GM12892 (cell line): Measurements from ENCODE around the gene ZDHHC21.

ENCODE experiments used
- DNase-seq: peaks from one replicate; pipeline ENCODE4 v3.0.0; 2011; ENCODE audit not compliant: insufficient read length
- FAIRE-seq: peaks from 2 replicates; lab custom pipeline; 2011; peaks lifted over from hg19 to GRCh38; lab: Jason Lieb, UNC
- POLR2A ChIP-seq: IDR thresholded peaks from 2 replicates; pipeline ENCODE4 v1.6.1; 2011; ENCODE audit warnings: low read depth, low read length, control low read depth
- POLR2AphosphoS5 ChIP-seq: IDR thresholded peaks from 2 replicates; pipeline ENCODE4 v1.6.1; 2011; ENCODE audit warnings: low read depth, low read length, control low read depth
- TAF1 ChIP-seq: IDR thresholded peaks from 2 replicates; pipeline ENCODE4 v1.6.1; 2011; ENCODE audit warnings: low read depth, mild to moderate bottlenecking, control low read depth, low read length, borderline replicate concordance

ZDHHC21 gene

GRCh38 chr9:14640967-14641366 is 52.3 kb downstream of the ZDHHC21 start:
- no peak for FAIRE-seq
- DNase-seq = no peak
- TF ChIP-seq TAF1 = no peak
- TF ChIP-seq POLR2A = no peak
- no peak for TF ChIP-seq POLR2AphosphoS5

GRCh38 chr9:14640294-14640693 is 52.9 kb downstream of the ZDHHC21 start:
- DNase-seq (no peak), FAIRE-seq (no peak)
- TF ChIP-seq POLR2A (no peak), TAF1 (no peak), POLR2AphosphoS5 (no peak)

GRCh38 chr9:14633906-14634565 is 59.2 kb downstream of the ZDHHC21 start:
- FAIRE-seq (no peak), DNase-seq (no peak)
- TF ChIP-seq TAF1 = no peak

- TF ChIP-seq TAF1 (no peak), POLR2A (no peak), POLR2AphosphoS5 (no peak)
- DNase-seq (no peak), FAIRE-seq (no peak)
Observed at GRCh38 chr9:14633148-14633547, 60.1 kb downstream of the ZDHHC21 start.

- DNase-seq (no peak), FAIRE-seq (no peak)
- TF ChIP-seq POLR2A = no peak
- no peak for TF ChIP-seq POLR2AphosphoS5
- TF ChIP-seq TAF1 = no peak
Observed at GRCh38 chr9:14627513-14627912, 65.7 kb downstream of the ZDHHC21 start.

- FAIRE-seq (no peak), DNase-seq (no peak)
- no peak for TF ChIP-seq POLR2AphosphoS5
- TF ChIP-seq TAF1 = no peak
- TF ChIP-seq POLR2A = no peak
Observed at GRCh38 chr9:14618836-14619420, 74.3 kb downstream of the ZDHHC21 start.

GRCh38 chr9:14616188-14616982 is 76.8 kb downstream of the ZDHHC21 start:
- TF ChIP-seq TAF1 (no peak), POLR2A (no peak), POLR2AphosphoS5 (no peak)
- DNase-seq (no peak), FAIRE-seq (peak; percentile 63)

GRCh38 chr9:14608540-14608939 is 84.7 kb downstream of the ZDHHC21 start:
- TF ChIP-seq POLR2A (no peak), TAF1 (no peak), POLR2AphosphoS5 (no peak)
- no peak for FAIRE-seq
- no peak for DNase-seq

GRCh38 chr9:14597171-14597799 is 95.9 kb downstream of the ZDHHC21 start:
- DNase-seq (no peak), FAIRE-seq (no peak)
- TF ChIP-seq POLR2A (no peak), TAF1 (no peak), POLR2AphosphoS5 (no peak)

GRCh38 chr9:14593406-14593805 is 99.8 kb downstream of the ZDHHC21 start:
- no peak for TF ChIP-seq POLR2AphosphoS5
- no peak for TF ChIP-seq POLR2A
- FAIRE-seq (no peak), DNase-seq (no peak)

GRCh38 chr9:14591411-14591810 is 101.8 kb downstream of the ZDHHC21 start:
- TF ChIP-seq POLR2AphosphoS5 = no peak
- TF ChIP-seq POLR2A = no peak
- TF ChIP-seq TAF1 = no peak
- DNase-seq = no peak
- no peak for FAIRE-seq

- FAIRE-seq = peak; percentile 95
Observed at GRCh38 chr9:14585730-14586473, 107.3 kb downstream of the ZDHHC21 start.

More at GRCh38 chr9:14585730-14586473, 107.3 kb downstream of the ZDHHC21 start:
- TF ChIP-seq POLR2A = no peak
- TF ChIP-seq POLR2AphosphoS5 = no peak
- TF ChIP-seq TAF1 = no peak
- DNase-seq = peak; percentile 38
